Esophagus squamous epithelium (tissue), 5 donors: ENCODE measurements around the gene SAT2. TPM values are rescaled to one million over a fixed set of nuclear protein-coding genes. Genes with fewer than 3 reads are reported as not detected.
"Not testable (repeated sequence)": the region's sequence is repeated elsewhere in the genome, so short reads cannot be mapped to it uniquely, and the experiment has no call there.

Source experiments
- DNase-seq: peaks from one replicate; lab custom pipeline; 2025; lab: John Stamatoyannopoulos, UW
- H3K27ac ChIP-seq, 4 donors: fragments of 200-600 bp; sonication (generic); one replicate each; pipeline ENCODE4 v1.5.1; 2016 to 2019; ENCODE audit warnings: mild to moderate bottlenecking in 1 of 4
- H3K27me3 ChIP-seq, 4 donors: fragments of 200-600 bp; sonication (generic); 1 replicate in 3 of 4; 2 replicates in 1 of 4; pipeline versions ENCODE4 v1.5.1 to v1.6.0; 2017 to 2021; ENCODE audit warnings: antibody characterized with exemption in 1 of 4
- H3K36me3 ChIP-seq, 3 donors: fragments of 200-600 bp; sonication (generic); one replicate each; pipeline ENCODE4 v1.5.1; 2016 to 2019
- H3K4me1 ChIP-seq, 3 donors: fragments of 200-600 bp; sonication (generic); one replicate each; pipeline ENCODE4 v1.5.1; 2017 to 2019
- H3K4me3 ChIP-seq, 4 donors: fragments of 200-600 bp; sonication (generic); 1 replicate in 3 of 4; 2 replicates in 1 of 4; pipeline ENCODE4 v1.5.1; 2016 to 2019; ENCODE audit warnings: mild to moderate bottlenecking in 2 of 4, moderate library complexity in 1 of 4
- H3K9me3 ChIP-seq, 3 donors: fragments of 200-600 bp; sonication (generic); one replicate each; pipeline ENCODE4 v1.5.1; 2016 to 2019
- CTCF ChIP-seq, 6 experiments: fragments of 450-650 bp in 4 of 6; fragments of 200-600 bp in 2 of 6; sonication (generic) in 2 of 6; IDR thresholded peaks; one replicate each; pipeline ENCODE4 v1.5.1; 2016 to 2019; ENCODE audit warnings: antibody characterized with exemption in 6 of 6, mild to moderate bottlenecking in 4 of 6, moderate library complexity in 4 of 6
- POLR2A ChIP-seq, 4 donors: fragments of 450-650 bp; IDR thresholded peaks; one replicate each; pipeline ENCODE4 v1.6.1; 2017; ENCODE audit warnings: antibody characterized with exemption in 4 of 4, mild to moderate bottlenecking in 4 of 4, moderate library complexity in 3 of 4
- WGBS, 2 donors: methylation state at CpG; one replicate each; pipeline ENCODE4 v1.1.5; 2018; 5-methylcytosine and 5-hydroxymethylcytosine counted together
- intact Hi-C: fragments of 100-400 bp; cut with DNase I; formaldehyde crosslinking; loops from one replicate; pipeline ENCODE4 v1.15.0; 2022
- total RNA-seq, 4 donors: library from RNA; depleted of rRNA; stranded (reverse); fragments of >200 nt; gene quantifications; one replicate each; pipeline ENCODE4 v1.1.0, GENCODE V29; 2016
- donor health status: DM: yes; HTN: yes; CAD: no.

Gene SAT2
- total RNA-seq, 4 donors from 2014 or later = 20.5 to 55.9 (median 31.3) TPM

- intact Hi-C loops = no loop called here
- peaks cover 12 to 22% (median 17%) of the 10 kb centered on the region in 3 donors for H3K4me1 ChIP-seq
- H3K27ac ChIP-seq = no peak overlapping the region
- H3K9me3 ChIP-seq = no peaks in the 10 kb centered on the region
- TF ChIP-seq POLR2A (IDR thresholded peaks at IDR 0.05) = no peak
- no peak for TF ChIP-seq CTCF (IDR thresholded peaks at IDR 0.05)
- 56 to 75% methylated on average over 4 of the region's 4 CpGs for WGBS, 2 donors
- H3K27me3 ChIP-seq = peaks cover 3 to 42% (median 10%) of the 10 kb centered on the region in 4 donors
- H3K36me3 ChIP-seq = no peaks in the 10 kb centered on the region
- H3K4me3 ChIP-seq = no peak overlapping the region
- no peak for DNase-seq
These were observed 19.4 kb upstream of the SAT2 start for GRCh38 chr17:7647018-7647417.

DNA sequence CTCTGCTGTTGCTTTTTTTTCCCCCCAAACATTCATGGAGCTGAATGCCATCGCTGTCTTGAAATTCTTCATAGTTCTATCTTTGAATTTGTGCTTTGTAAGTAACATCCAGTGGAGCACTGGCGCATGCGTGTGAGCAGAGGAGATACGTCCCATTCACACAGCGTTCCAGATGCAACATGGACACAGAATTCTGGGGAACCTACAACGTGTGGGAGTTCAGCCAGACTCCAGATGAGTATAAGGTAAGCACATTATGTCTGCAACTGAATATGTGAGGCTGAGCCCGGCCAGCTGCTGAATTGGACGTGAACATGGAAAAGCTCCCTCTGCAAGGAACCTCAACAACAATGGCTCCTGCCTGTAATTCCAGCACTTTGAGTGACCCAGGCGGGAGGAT is 18.8 kb upstream of the SAT2 start:
- TF ChIP-seq CTCF (IDR thresholded peaks at IDR 0.05) = no peak
- no peak for TF ChIP-seq POLR2A (IDR thresholded peaks at IDR 0.05)
- H3K4me1 ChIP-seq = peaks cover 8 to 16% (median 14%) of the 10 kb centered on the region in 3 donors
- DNase-seq = no peak
- H3K4me3 ChIP-seq = no peak overlapping the region
- no peak overlapping the region for H3K27ac ChIP-seq
- no peaks in the 10 kb centered on the region for H3K9me3 ChIP-seq
- intact Hi-C loops = no loop called here
- 72 to 75% methylated on average over 5 to 7 of the region's 9 CpGs for WGBS, 2 donors
- H3K27me3 ChIP-seq = peaks cover 0 to 37% (median 4%) of the 10 kb centered on the region in 4 donors
- H3K36me3 ChIP-seq = no peaks in the 10 kb centered on the region

DNA sequence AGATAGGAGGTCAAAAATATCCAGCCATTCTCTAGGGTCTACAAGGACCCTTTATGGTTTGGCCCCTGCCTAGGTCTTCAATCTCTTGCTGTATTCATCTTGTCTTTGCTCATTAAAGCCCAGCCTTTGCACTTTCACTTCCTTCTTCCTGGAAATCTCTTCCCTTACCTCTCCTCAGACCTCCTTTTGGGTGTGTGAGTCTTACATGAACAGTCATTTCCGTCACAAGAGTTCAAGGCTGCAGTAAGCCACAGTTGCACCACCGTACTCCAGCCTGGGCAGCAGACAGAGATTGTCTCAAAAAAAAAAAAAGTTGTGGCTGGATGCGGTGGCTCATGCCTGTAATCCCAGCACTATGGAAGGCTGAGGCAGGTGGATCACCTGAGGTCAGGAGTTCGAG is 17.2 kb upstream of the SAT2 start:
- 61 to 84% methylated on average over 4 of the region's 4 CpGs for WGBS, 2 donors
- intact Hi-C loops = no loop called here

GRCh38 chr17:7641635-7642034 is 14.0 kb upstream of the SAT2 start:
- intact Hi-C loops, H3K4me3 ChIP-seq, DNase-seq, H3K36me3 ChIP-seq, H3K27me3 ChIP-seq, H3K4me1 ChIP-seq, H3K27ac ChIP-seq, H3K9me3 ChIP-seq: not testable (repeated sequence)
- WGBS, 2 donors = 51 to 55% methylated on average over 5 to 6 of the region's 7 CpGs

More for the DNA sequence above, 17.2 kb upstream of the SAT2 start:
- H3K9me3 ChIP-seq = no peaks in the 10 kb centered on the region
- H3K4me1 ChIP-seq = no peaks in the 10 kb centered on the region
- DNase-seq = no peak
- no peak overlapping the region for H3K4me3 ChIP-seq
- no peaks in the 10 kb centered on the region for H3K36me3 ChIP-seq
- TF ChIP-seq POLR2A (IDR thresholded peaks at IDR 0.05) = no peak
- TF ChIP-seq CTCF (IDR thresholded peaks at IDR 0.05) = no peak
- no peak overlapping the region for H3K27ac ChIP-seq
- peaks cover 0 to 20% (median 0%) of the 10 kb centered on the region in 4 donors for H3K27me3 ChIP-seq

GRCh38 chr17:7640783-7641182 is 13.2 kb upstream of the SAT2 start:
- Histone ChIP-seq H3K4me1 (no peaks in the 10 kb centered on the region), H3K4me3 (no peak overlapping the region), H3K9me3 (no peaks in the 10 kb centered on the region), H3K27ac (no peak overlapping the region), H3K36me3 (no peaks in the 10 kb centered on the region), H3K27me3 (peaks cover 0 to 8% (median 0%) of the 10 kb centered on the region in 4 donors)
- TF ChIP-seq POLR2A (IDR thresholded peaks at IDR 0.05) (no peak), CTCF (IDR thresholded peaks at IDR 0.05) (no peak)
- intact Hi-C loops = no loop called here
- no peak for DNase-seq
- 91 to 93% methylated on average over 3 to 13 of the region's 26 CpGs for WGBS, 2 donors

DNA sequence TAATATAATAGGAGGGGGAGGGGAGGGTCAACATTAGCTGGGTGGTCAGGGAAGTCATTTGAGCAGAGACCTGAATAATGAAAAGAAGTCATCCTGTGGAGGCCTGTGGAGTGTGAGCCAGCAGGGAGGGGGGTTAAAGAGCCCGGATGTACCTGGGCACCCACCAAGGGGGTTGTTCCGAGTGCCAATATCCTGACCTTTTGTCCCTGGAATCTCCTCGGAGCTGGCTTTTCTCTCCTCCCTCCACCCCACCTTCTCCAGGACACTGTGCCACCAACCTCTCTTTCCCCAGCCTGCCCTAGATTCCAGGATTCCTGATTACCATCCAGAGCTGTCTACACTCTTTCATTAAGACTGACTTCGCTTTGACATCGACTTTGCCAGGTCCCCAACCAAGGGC is 8.5 kb upstream of the SAT2 start:
- no peaks in the 10 kb centered on the region for H3K27me3 ChIP-seq
- H3K9me3 ChIP-seq = no peaks in the 10 kb centered on the region
- no peak overlapping the region for H3K27ac ChIP-seq
- no peaks in the 10 kb centered on the region for H3K4me1 ChIP-seq
- WGBS, 2 donors = 62 to 65% methylated on average over 5 of the region's 5 CpGs
- no peak overlapping the region for H3K4me3 ChIP-seq
- TF ChIP-seq POLR2A (IDR thresholded peaks at IDR 0.05) = no peak
- TF ChIP-seq CTCF (IDR thresholded peaks at IDR 0.05) = no peak
- intact Hi-C loops = no loop called here
- no peaks in the 10 kb centered on the region for H3K36me3 ChIP-seq
- DNase-seq = no peak
